Measurements from ENCODE around the gene ACAP3.

GRCh38 chr1:1308756-1309250 is 1.1 kb upstream of the ACAP3 start:
- TF ChIP-seq EZH2 (IDR thresholded peaks at IDR 0.05) (peak; percentile 47), CTCF (IDR thresholded peaks at IDR 0.05) (no peak), EZH2phosphoT487 (IDR thresholded peaks at IDR 0.05) (no peak)

All from neural progenitor cell (in vitro differentiated cells).